Naive thymus-derived CD4-positive, alpha-beta T cell (primary cell): ENCODE measurements around the gene RDH8. TPM values are rescaled to one million over a fixed set of nuclear protein-coding genes. Genes with fewer than 3 reads are reported as not detected.
"Not testable (repeated sequence)": the region's sequence is repeated elsewhere in the genome, so short reads cannot be mapped to it uniquely, and the experiment has no call there.

ENCODE experiments used
- ATAC-seq: fragments of 150-1000 bp; cut with Tn5 transposase; 2 replicates; pipeline ENCODE4 v1.10.0; 2021; ENCODE audit warnings: mild to moderate bottlenecking, moderate library complexity
- CTCF ChIA-PET: fragments of 350-600 bp; sonication (Branson Sonifier 250); formaldehyde crosslinking; loops from one replicate; lab custom pipeline; 2021; ENCODE audit warnings: antibody characterized with exemption; lab: Charles Lee
- POLR2A ChIA-PET: fragments of 350-600 bp; sonication (Branson Sonifier 250); formaldehyde crosslinking; loops from one replicate; lab custom pipeline; 2021; ENCODE audit warnings: antibody characterized with exemption, inconsistent platforms; lab: Charles Lee
- DNase-seq, 9 donors: peaks; one replicate each; pipeline versions ENCODE4 v3.0.0 to v3.0.0-alpha.2; 2020 to 2022; ENCODE audit warnings: mixed read lengths in 1 of 9
- H3K27ac ChIP-seq: one replicate; pipeline ENCODE4 v1.7.0; 2013; ENCODE audit warnings: mild to moderate bottlenecking, low read depth, low read length, moderate library complexity
- H3K27me3 ChIP-seq, 2 donors: one replicate each; pipeline ENCODE4 v1.7.0; 2013; ENCODE audit warnings: low read length in 2 of 2, mild to moderate bottlenecking in 2 of 2, moderate library complexity in 2 of 2; ENCODE audit not compliant: control insufficient read depth in 2 of 2, insufficient read depth in 2 of 2
- H3K36me3 ChIP-seq, 3 experiments: 1 replicate in 2 of 3; 2 replicates in 1 of 3; pipeline ENCODE4 v1.7.0; 2013; ENCODE audit warnings: low read length in 3 of 3, mild to moderate bottlenecking in 3 of 3, moderate library complexity in 1 of 3; ENCODE audit not compliant: insufficient read depth in 3 of 3, control insufficient read depth in 2 of 3
- H3K4me1 ChIP-seq, 2 donors: one replicate each; pipeline ENCODE4 v1.7.0; 2013; ENCODE audit warnings: low read length in 2 of 2, mild to moderate bottlenecking in 2 of 2, moderate library complexity in 1 of 2; ENCODE audit not compliant: control insufficient read depth in 2 of 2, insufficient read depth in 2 of 2
- H3K4me3 ChIP-seq: 2 replicates; pipeline ENCODE4 v1.7.0; 2013; ENCODE audit warnings: mild to moderate bottlenecking, low read length
- H3K9me3 ChIP-seq, 3 experiments: 1 replicate in 2 of 3; 2 replicates in 1 of 3; pipeline ENCODE4 v1.7.0; 2013; ENCODE audit warnings: low read length in 3 of 3; ENCODE audit not compliant: control insufficient read depth in 2 of 3
- H3K27ac Mint-ChIP-seq, 9 donors: one replicate each; pipeline ENCODE4 v1.8.0; 2020 to 2022; ENCODE audit warnings: mixed read lengths in 9 of 9, mild to moderate bottlenecking in 8 of 9, moderate library complexity in 5 of 9, inconsistent platforms in 2 of 9
- H3K27me3 Mint-ChIP-seq, 5 donors: one replicate each; pipeline ENCODE4 v1.8.0; 2021 to 2022; ENCODE audit warnings: mixed read lengths in 5 of 5, mild to moderate bottlenecking in 1 of 5
- H3K36me3 Mint-ChIP-seq, 5 donors: one replicate each; pipeline ENCODE4 v1.8.0; 2020 to 2022; ENCODE audit warnings: mixed read lengths in 5 of 5, mild to moderate bottlenecking in 3 of 5, inconsistent platforms in 1 of 5
- H3K4me1 Mint-ChIP-seq, 7 donors: one replicate each; pipeline ENCODE4 v1.8.0; 2020 to 2022; ENCODE audit warnings: mixed read lengths in 7 of 7, mild to moderate bottlenecking in 3 of 7, inconsistent platforms in 1 of 7
- H3K4me3 Mint-ChIP-seq, 10 donors: one replicate each; pipeline ENCODE4 v1.8.0; 2020 to 2022; ENCODE audit warnings: mild to moderate bottlenecking in 10 of 10, mixed read lengths in 10 of 10, moderate library complexity in 6 of 10, inconsistent platforms in 2 of 10
- H3K9me3 Mint-ChIP-seq, 11 donors: one replicate each; pipeline ENCODE4 v1.8.0; 2020 to 2022; ENCODE audit warnings: mixed read lengths in 11 of 11, mild to moderate bottlenecking in 4 of 11, inconsistent platforms in 1 of 11, moderate library complexity in 1 of 11
- intact Hi-C, 2 donors: fragments of 100-400 bp; cut with micrococcal nuclease; formaldehyde crosslinking; loops; one replicate each; pipeline ENCODE4 v1.15.1; 2023
- polyA plus RNA-seq, 2 donors: library from polyadenylated mRNA; unstranded; fragments of 300-500 nt; fragmentation: Illumina TruSeq; gene quantifications; one replicate each; pipeline ENCODE4 v1.2.3, GENCODE V29; 2021
- total RNA-seq, 6 experiments: library from RNA in 5 of 6; stranded (reverse) in 5 of 6; gene quantifications; 1 replicate in 5 of 6; 2 replicates in 1 of 6; pipeline ENCODE4 v1.2.3 and lab custom pipeline; 2021 to 2026

The RDH8 gene
- total and polyA plus RNA-seq, 7 experiments from 2014 or later, result not detected

- Mint-ChIP-seq H3K27me3 (peaks cover 4 to 23% (median 10%) of the 10 kb centered on the region in 5 donors), H3K36me3 (no peaks in the 10 kb centered on the region), H3K4me3 (no peak overlapping the region), H3K4me1 (no peaks in the 10 kb centered on the region), H3K27ac (no peak overlapping the region), H3K9me3 (peaks cover 0 to 2% (median 0%) of the 10 kb centered on the region in 11 donors)
- Histone ChIP-seq H3K27ac (no peak overlapping the region), H3K36me3 (no peaks in the 10 kb centered on the region), H3K9me3 (no peaks in the 10 kb centered on the region), H3K27me3 (no peaks in the 10 kb centered on the region), H3K4me3 (no peak overlapping the region), H3K4me1 (no peaks in the 10 kb centered on the region)
- ChIA-PET POLR2A (no interaction called here), CTCF (no interaction called here)
- DNase-seq, result no peak
- ATAC-seq, result no peak
- intact Hi-C loops, result no loop called here
Measured at GRCh38 chr19:10018263-10018662, 5.0 kb downstream of the RDH8 start.

- H3K4me3 Mint-ChIP-seq, result no peak overlapping the region
- Histone ChIP-seq H3K27ac (no peak overlapping the region), H3K4me1 (no peaks in the 10 kb centered on the region), H3K27me3 (no peaks in the 10 kb centered on the region), H3K4me3 (no peak overlapping the region), H3K9me3 (no peaks in the 10 kb centered on the region), H3K36me3 (no peaks in the 10 kb centered on the region)
- intact Hi-C loops, result no loop called here
- DNase-seq, result no peak
- ChIA-PET POLR2A (no interaction called here), CTCF (no interaction called here)
- ATAC-seq, result no peak
- no peaks in the 10 kb centered on the region for H3K36me3 Mint-ChIP-seq
- H3K27me3 Mint-ChIP-seq, result peaks cover 3 to 17% (median 6%) of the 10 kb centered on the region in 5 donors
- no peaks in the 10 kb centered on the region for H3K4me1 Mint-ChIP-seq
- peaks cover 0 to 2% (median 0%) of the 10 kb centered on the region in 11 donors for H3K9me3 Mint-ChIP-seq
- H3K27ac Mint-ChIP-seq, result no peak overlapping the region
Measured at GRCh38 chr19:10018786-10019185, 5.5 kb downstream of the RDH8 start.

GRCh38 chr19:10019246-10019645 is 6.0 kb downstream of the RDH8 start:
- Histone ChIP-seq H3K36me3 (no peaks in the 10 kb centered on the region), H3K4me3 (no peak overlapping the region), H3K9me3 (no peaks in the 10 kb centered on the region), H3K27me3 (no peaks in the 10 kb centered on the region), H3K27ac (no peak overlapping the region), H3K4me1 (no peaks in the 10 kb centered on the region)
- intact Hi-C loops, result no loop called here
- Mint-ChIP-seq H3K9me3 (peaks cover 0 to 2% (median 0%) of the 10 kb centered on the region in 11 donors), H3K36me3 (no peaks in the 10 kb centered on the region), H3K27me3 (peaks cover under 1 to 14% (median 6%) of the 10 kb centered on the region in 5 donors), H3K4me3 (no peak overlapping the region), H3K4me1 (no peaks in the 10 kb centered on the region), H3K27ac (no peak overlapping the region)
- ATAC-seq (no peak), DNase-seq (no peak)
- CTCF ChIA-PET, result no interaction called here
- POLR2A ChIA-PET, result no interaction called here

- Mint-ChIP-seq H3K27me3 (peaks cover 0 to 14% (median 9%) of the 10 kb centered on the region in 5 donors), H3K9me3 (peaks cover 0 to 2% (median 0%) of the 10 kb centered on the region in 11 donors), H3K4me3 (no peak overlapping the region), H3K4me1 (no peaks in the 10 kb centered on the region), H3K36me3 (no peaks in the 10 kb centered on the region), H3K27ac (no peak overlapping the region)
- CTCF ChIA-PET, result no interaction called here
- Histone ChIP-seq H3K4me3 (no peak overlapping the region), H3K27me3 (no peaks in the 10 kb centered on the region), H3K36me3 (no peaks in the 10 kb centered on the region), H3K27ac (no peak overlapping the region), H3K4me1 (no peaks in the 10 kb centered on the region), H3K9me3 (no peaks in the 10 kb centered on the region)
- intact Hi-C loops, result loop anchor here in 1 of 2 donors (10.0 kb wide), 1 partner anchor 886 kb away; no protein-coding TSS in a partner anchor
- ATAC-seq (no peak), DNase-seq (no peak)
- POLR2A ChIA-PET, result no interaction called here
Measured at GRCh38 chr19:10020851-10021250, 7.6 kb downstream of the RDH8 start.

GRCh38 chr19:10021446-10021845 is 8.2 kb downstream of the RDH8 start:
- intact Hi-C loops, result loop anchor here in 1 of 2 donors (10.0 kb wide), 1 partner anchor 887 kb away; no protein-coding TSS in a partner anchor
- Histone ChIP-seq H3K9me3 (no peaks in the 10 kb centered on the region), H3K27me3 (no peaks in the 10 kb centered on the region), H3K27ac (no peak overlapping the region), H3K4me3 (no peak overlapping the region), H3K36me3 (no peaks in the 10 kb centered on the region), H3K4me1 (no peaks in the 10 kb centered on the region)
- ATAC-seq (no peak), DNase-seq (no peak)
- Mint-ChIP-seq H3K27ac (no peak overlapping the region), H3K4me3 (no peak overlapping the region), H3K36me3 (no peaks in the 10 kb centered on the region), H3K27me3 (peaks cover 0 to 20% (median 9%) of the 10 kb centered on the region in 5 donors), H3K9me3 (peaks cover 0 to 2% (median 0%) of the 10 kb centered on the region in 11 donors), H3K4me1 (no peaks in the 10 kb centered on the region)
- POLR2A ChIA-PET, result interaction anchor here (0.6 kb wide), 1 partner anchor 57 kb away, joined by 9 read pairs; no protein-coding TSS in a partner anchor
- CTCF ChIA-PET, result no interaction called here

GRCh38 chr19:10021863-10022262 is 8.6 kb downstream of the RDH8 start:
- Mint-ChIP-seq H3K36me3 (no peaks in the 10 kb centered on the region), H3K27me3 (peaks cover 4 to 24% (median 8%) of the 10 kb centered on the region in 5 donors), H3K4me3 (no peak overlapping the region), H3K4me1 (no peaks in the 10 kb centered on the region), H3K9me3 (no peaks in the 10 kb centered on the region), H3K27ac (no peak overlapping the region)
- no peaks in the 10 kb centered on the region for H3K27me3 ChIP-seq
- H3K9me3 ChIP-seq, result no peaks in the 10 kb centered on the region
- DNase-seq, result no peak
- H3K27ac ChIP-seq, result no peak overlapping the region
- CTCF ChIA-PET, result interaction anchor here (0.7 kb wide), 1 partner anchor 46 kb away, joined by 6 read pairs; no protein-coding TSS in a partner anchor
- no peak overlapping the region for H3K4me3 ChIP-seq
- intact Hi-C loops, result loop anchor here in 1 of 2 donors (10.0 kb wide), 1 partner anchor 887 kb away; no protein-coding TSS in a partner anchor
- no peak for ATAC-seq
- H3K36me3 ChIP-seq, result no peaks in the 10 kb centered on the region
- POLR2A ChIA-PET, result interaction anchor here (0.6 kb wide), 1 partner anchor 57 kb away, joined by 9 read pairs; no protein-coding TSS in a partner anchor
- H3K4me1 ChIP-seq, result no peaks in the 10 kb centered on the region

- H3K4me3 ChIP-seq, H3K9me3 Mint-ChIP-seq, ATAC-seq, H3K27ac ChIP-seq, H3K36me3 Mint-ChIP-seq, H3K4me1 ChIP-seq, POLR2A ChIA-PET, H3K4me3 Mint-ChIP-seq, H3K36me3 ChIP-seq, H3K9me3 ChIP-seq, H3K4me1 Mint-ChIP-seq, H3K27ac Mint-ChIP-seq, DNase-seq, H3K27me3 ChIP-seq: not testable (repeated sequence)
- intact Hi-C loops, result loop anchor here in 1 of 2 donors (10.0 kb wide), 1 partner anchor 888 kb away; no protein-coding TSS in a partner anchor
- CTCF ChIA-PET, result interaction anchor here (0.6 kb wide), 1 partner anchor 11 kb away, joined by 3 read pairs; no protein-coding TSS in a partner anchor
- H3K27me3 Mint-ChIP-seq, result peaks cover 5 to 29% (median 10%) of the 10 kb centered on the region in 5 donors
Measured at GRCh38 chr19:10023096-10023495, 9.8 kb downstream of the RDH8 start.
